ENCODE results near the gene SMS.

Gene SMS

DNA sequence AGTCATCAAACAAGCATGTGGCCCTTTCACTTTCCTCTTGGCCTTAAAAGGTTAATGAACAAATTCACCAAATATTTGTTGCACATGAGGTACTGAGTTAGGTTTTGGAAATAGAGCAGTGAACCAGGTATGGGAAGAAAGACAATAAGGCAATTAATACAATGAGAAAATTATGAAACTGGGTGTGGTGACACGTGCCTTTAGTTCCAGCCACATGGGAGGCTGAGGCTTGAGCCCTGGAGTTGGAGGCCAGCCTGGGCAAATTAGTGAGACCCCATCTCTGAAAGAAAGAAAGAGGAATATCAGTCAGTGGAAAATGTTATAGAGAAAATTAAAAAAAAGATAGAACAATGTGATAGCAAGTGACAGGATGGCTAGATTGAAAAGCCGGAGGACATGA is 99.7 kb downstream of the SMS start:
- no peak for DNase-seq (ENCODE audit: low spot score)

DNA sequence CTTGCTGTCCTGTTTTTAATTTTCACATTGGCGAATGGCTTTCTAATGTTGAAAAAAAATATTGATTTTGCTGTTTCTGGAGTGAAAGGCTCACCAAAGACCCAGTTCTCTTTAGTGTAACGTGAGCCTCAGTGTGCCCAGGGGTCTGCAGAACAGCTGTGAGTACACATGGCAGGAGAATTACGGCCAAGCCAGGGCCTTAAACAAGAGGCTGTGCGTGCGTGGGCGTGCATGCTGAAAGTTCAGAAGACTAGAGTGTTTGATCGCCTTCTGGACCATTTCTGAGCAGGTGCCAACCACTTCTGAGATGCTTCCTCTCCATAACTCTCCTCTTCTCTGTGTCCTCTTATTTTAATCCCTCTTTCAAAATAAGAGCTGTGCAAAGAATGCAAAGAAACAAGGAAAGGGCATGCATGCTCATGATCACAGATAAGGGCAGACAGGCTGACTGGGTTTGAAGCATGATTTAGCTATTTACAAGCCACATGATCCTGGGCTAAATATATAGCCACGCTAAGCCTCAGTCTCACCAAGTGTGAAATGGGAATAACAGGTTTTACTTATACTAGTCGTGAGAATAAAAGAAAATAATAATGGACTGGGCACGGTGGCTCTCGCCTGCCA is 101.5 kb downstream of the SMS start:
- DNase-seq (ENCODE audit: low spot score) = no peak

DNA sequence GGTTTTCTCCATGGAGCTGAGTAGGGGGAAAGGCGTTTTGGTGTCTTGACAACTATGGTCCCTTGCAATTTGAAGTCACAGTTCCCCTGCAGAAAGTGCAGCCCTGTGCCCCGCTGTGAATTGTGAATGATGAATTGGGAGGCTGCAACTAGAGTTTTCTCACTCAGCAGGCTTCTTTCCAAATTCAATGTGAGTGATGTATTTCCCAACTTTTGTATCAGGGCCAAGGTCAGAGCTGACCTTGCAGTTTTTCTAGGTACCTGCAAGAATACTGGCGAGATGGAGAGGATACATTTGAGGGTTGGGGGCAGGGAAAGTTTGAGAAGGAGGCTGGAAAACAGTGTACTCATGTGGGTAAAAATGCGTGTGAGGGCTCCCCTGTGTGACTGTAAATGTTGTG is 103.4 kb downstream of the SMS start:
- no peak for DNase-seq (ENCODE audit: low spot score)

Measured in hematopoietic multipotent progenitor cell treated with erythropoietin and hydrocortisone succinate and interleukin-3 and kit ligand, for 17 days (in vitro differentiated cells).